GM12878 (cell line): ENCODE measurements around the gene FKBP14. TPM values are rescaled to one million over a fixed set of nuclear protein-coding genes. Genes with fewer than 3 reads are reported as not detected.

Experiments
- ATAC-seq: fragments of 200-7000 bp; cut with Tn5 transposase; 3 replicates; pipeline ENCODE4 v1.9.1; 2020; ENCODE audit warnings: mild to moderate bottlenecking, moderate library complexity
- BruUV-seq: library from RNA; stranded (reverse); fragments of 400-500 nt; replicated peaks from 2 replicates; lab custom pipeline; 2021; lab: Mats Ljungman, UMichigan
- CTCF ChIA-PET: fragments of 300-600 bp; sonication (Branson Sonifier 250); formaldehyde crosslinking; extraction: SDS; loops from one replicate; lab custom pipeline; 2021; ENCODE audit warnings: inconsistent platforms; lab: Yijun Ruan, JAX
- POLR2A ChIA-PET: fragments of 350-600 bp; formaldehyde crosslinking; extraction: SDS; loops from one replicate; lab custom pipeline; 2021; ENCODE audit warnings: inconsistent platforms; lab: Charles Lee
- RAD21 ChIA-PET: fragments of 300-600 bp; sonication (Branson Sonifier 250); formaldehyde crosslinking; loops from one replicate; lab custom pipeline; 2023; ENCODE audit warnings: antibody characterized with exemption; ENCODE audit not compliant: unreplicated experiment; lab: Charles Lee
- SMC1A ChIA-PET: fragments of 300-600 bp; sonication (Branson Sonifier 250); formaldehyde crosslinking; loops from one replicate; lab custom pipeline; 2023; ENCODE audit not compliant: unreplicated experiment, uncharacterized antibody; lab: Charles Lee
- DNase-seq: peaks from one replicate; pipeline ENCODE4 v3.0.0-alpha.2; 2011; ENCODE audit warnings: low read depth, low spot score
- FAIRE-seq: peaks from 3 replicates; lab custom pipeline; 2011; peaks lifted over from hg19 to GRCh38; lab: Jason Lieb, UNC
- H2AFZ ChIP-seq: 2 replicates; pipeline ENCODE4 v1.6.0; 2011; ENCODE audit warnings: low read depth, low read length, control low read depth; ENCODE audit not compliant: control insufficient read depth
- H3K27ac ChIP-seq: 2 replicates; pipeline ENCODE4 v1.5.1; 2011; ENCODE audit warnings: control low read depth; ENCODE audit not compliant: control insufficient read depth, insufficient read depth
- H3K27me3 ChIP-seq, 2 experiments: replicated peaks in 1 of 2; 2 replicates each; pipeline versions ENCODE4 v1.6.0 to v1.6.1; 2011; ENCODE audit warnings: low read length in 1 of 2; ENCODE audit not compliant: control insufficient read depth in 2 of 2, insufficient read depth in 2 of 2
- H3K36me3 ChIP-seq, 2 experiments: 2 replicates each; pipeline ENCODE4 v1.5.1; 2011; ENCODE audit warnings: low read length in 1 of 2; ENCODE audit not compliant: control insufficient read depth in 2 of 2, insufficient read depth in 2 of 2
- H3K4me1 ChIP-seq: 2 replicates; pipeline ENCODE4 v1.6.1; 2011; ENCODE audit warnings: mild to moderate bottlenecking, low read length, moderate library complexity, mixed read lengths; ENCODE audit not compliant: control insufficient read depth, insufficient read depth
- H3K4me2 ChIP-seq: 2 replicates; pipeline ENCODE4 v1.6.0; 2011; ENCODE audit warnings: control low read depth; ENCODE audit not compliant: control insufficient read depth, insufficient read depth
- H3K4me3 ChIP-seq: fragments of 200-600 bp; sonication (generic); 2 replicates; pipeline ENCODE4 v1.5.1; 2016
- H3K79me2 ChIP-seq: 2 replicates; pipeline ENCODE4 v1.6.0; 2011; ENCODE audit warnings: low read length; ENCODE audit not compliant: control insufficient read depth, insufficient read depth
- H3K9ac ChIP-seq: 2 replicates; pipeline ENCODE4 v1.8.0; 2011; ENCODE audit warnings: low read length, control low read depth, mixed read lengths; ENCODE audit not compliant: control insufficient read depth, insufficient read depth
- H3K9me3 ChIP-seq: replicated peaks from 3 replicates; pipeline ENCODE4 v1.5.1; 2011; ENCODE audit warnings: mild to moderate bottlenecking, low read length; ENCODE audit not compliant: control insufficient read depth, insufficient read depth
- H4K20me1 ChIP-seq: 2 replicates; pipeline ENCODE4 v1.6.0; 2011; ENCODE audit not compliant: control insufficient read depth, insufficient read depth
- ASH2L ChIP-seq: fragments of 300-600, 200-600 bp; sonication (generic); IDR thresholded peaks from 2 replicates; pipeline ENCODE4 v1.6.1; 2017; ENCODE audit warnings: low read depth, mild to moderate bottlenecking, borderline replicate concordance
- BHLHE40 ChIP-seq, 2 experiments: fragments of 450-650 bp in 1 of 2; IDR thresholded peaks; 2 replicates each; pipeline ENCODE4 v1.6.1; 2011 to 2017; ENCODE audit warnings: low read depth in 2 of 2, borderline replicate concordance in 1 of 2, improper control_type of control experiment in 1 of 2, low read length in 1 of 2, mild to moderate bottlenecking in 1 of 2
- JUND ChIP-seq: IDR thresholded peaks from 2 replicates; pipeline ENCODE4 v1.6.1; 2012; ENCODE audit warnings: low read depth, mild to moderate bottlenecking, low read length, improper control_type of control experiment, moderate library complexity
- MEF2A ChIP-seq: IDR thresholded peaks from 2 replicates; pipeline ENCODE4 v1.6.1; 2011; ENCODE audit warnings: low read depth, mild to moderate bottlenecking, low read length, moderate library complexity; ENCODE audit not compliant: insufficient read depth
- MTA2 ChIP-seq: fragments of 450-650 bp; IDR thresholded peaks from 2 replicates; pipeline ENCODE4 v1.6.1; 2016; ENCODE audit warnings: low read depth, mild to moderate bottlenecking, moderate library complexity
- NRF1 ChIP-seq: conservative IDR thresholded peaks from 2 replicates; pipeline ENCODE4 v1.6.1; 2011; ENCODE audit warnings: mild to moderate bottlenecking, low read depth, low read length, improper control_type of control experiment
- POLR2A ChIP-seq: IDR thresholded peaks from 2 replicates; pipeline ENCODE4 v1.6.1; 2011; ENCODE audit warnings: low read depth, mild to moderate bottlenecking, low read length
- SMARCA5 ChIP-seq: fragments of 450-650 bp; IDR thresholded peaks from 2 replicates; pipeline ENCODE4 v1.6.1; 2017; ENCODE audit warnings: mild to moderate bottlenecking
- TCF7 ChIP-seq: IDR thresholded peaks from 2 replicates; pipeline ENCODE4 v1.6.1; 2014; ENCODE audit warnings: antibody characterized with exemption, borderline replicate concordance
- ZSCAN29 ChIP-seq: fragments of 450-650 bp; IDR thresholded peaks from 2 replicates; pipeline ENCODE4 v1.6.1; 2017; ENCODE audit warnings: mild to moderate bottlenecking, moderate library complexity
- WGBS: methylation state at CpG from one replicate; pipeline ENCODE4 v1.1.6; 2016; ENCODE audit warnings: low lambda C conversion rate; ENCODE audit not compliant: insufficient replicate concordance, insufficient coverage; ENCODE audit errors: missing lambda C conversion rate; 5-methylcytosine and 5-hydroxymethylcytosine counted together
- in situ Hi-C: fragments of 300-500 bp; cut with MboI; formaldehyde crosslinking; loops from 9 replicates; pipeline ENCODE4 v1.14.3; 2018; ENCODE audit warnings: mixed read lengths
- intact Hi-C: fragments of 100-400 bp; cut with micrococcal nuclease; formaldehyde crosslinking; loops from one replicate; pipeline ENCODE4 v1.14.2; 2022; ENCODE audit not compliant: unreplicated experiment
- polyA plus RNA-seq, 11 experiments: library from polyadenylated mRNA; depleted of rRNA in 4 of 11; unstranded in 6 of 11; stranded (reverse) in 5 of 11; fragments of >200 nt; fragmentation: Nextera tagmentation in 4 of 11; fragmentation: Illumina TruSeq in 1 of 11; extraction: Ambion mirVana in 4 of 11; extraction: Trizol in 1 of 11; gene quantifications; 1 replicate in 1 of 11; 2 replicates in 10 of 11; pipeline versions ENCODE4 v1.2.1 to v1.2.3, GENCODE V29; 2011 to 2016; ENCODE audit warnings: inconsistent platforms in 2 of 11, missing spikeins in 2 of 11, low read depth in 1 of 11
- total RNA-seq, 4 experiments: library from RNA; depleted of rRNA in 3 of 4; stranded (reverse); fragments of >200 nt in 3 of 4; fragmentation: Illumina TruSeq in 1 of 4; extraction: Trizol in 1 of 4; gene quantifications; 2 replicates each; pipeline versions ENCODE4 v1.2.1 to v1.2.3, GENCODE V29; 2013 to 2021
- TF ChIP-seq, protein P1 (sequence below): fragments of 450-650 bp; IDR thresholded peaks from 2 replicates; pipeline ENCODE4 v1.6.1; 2017; ENCODE audit warnings: mild to moderate bottlenecking
- TF ChIP-seq, protein P2 (sequence below), 3 experiments: IDR thresholded peaks in 2 of 3; conservative IDR thresholded peaks in 1 of 3; 2 replicates each; pipeline ENCODE4 v1.5.1; 2011; ENCODE audit warnings: low read depth in 3 of 3, low read length in 3 of 3, mild to moderate bottlenecking in 3 of 3, control low read depth in 2 of 3, moderate library complexity in 2 of 3, inconsistent platforms in 1 of 3, mixed read lengths in 1 of 3; ENCODE audit not compliant: control insufficient read depth in 2 of 3, insufficient read depth in 1 of 3; ENCODE audit errors: extremely low read depth in 1 of 3
- TF ChIP-seq, protein P3 (sequence below): fragments of 450-650 bp; IDR thresholded peaks from 2 replicates; pipeline ENCODE4 v1.6.1; 2016; ENCODE audit warnings: mild to moderate bottlenecking

Gene FKBP14
- total and polyA plus RNA-seq, 10 of the 15 experiments (the other 5 are each of a cell fraction or from before 2014, with no cell fraction given), result 2.7 to 8.9 (median 5.6) TPM

- TF ChIP-seq, protein P1, sequence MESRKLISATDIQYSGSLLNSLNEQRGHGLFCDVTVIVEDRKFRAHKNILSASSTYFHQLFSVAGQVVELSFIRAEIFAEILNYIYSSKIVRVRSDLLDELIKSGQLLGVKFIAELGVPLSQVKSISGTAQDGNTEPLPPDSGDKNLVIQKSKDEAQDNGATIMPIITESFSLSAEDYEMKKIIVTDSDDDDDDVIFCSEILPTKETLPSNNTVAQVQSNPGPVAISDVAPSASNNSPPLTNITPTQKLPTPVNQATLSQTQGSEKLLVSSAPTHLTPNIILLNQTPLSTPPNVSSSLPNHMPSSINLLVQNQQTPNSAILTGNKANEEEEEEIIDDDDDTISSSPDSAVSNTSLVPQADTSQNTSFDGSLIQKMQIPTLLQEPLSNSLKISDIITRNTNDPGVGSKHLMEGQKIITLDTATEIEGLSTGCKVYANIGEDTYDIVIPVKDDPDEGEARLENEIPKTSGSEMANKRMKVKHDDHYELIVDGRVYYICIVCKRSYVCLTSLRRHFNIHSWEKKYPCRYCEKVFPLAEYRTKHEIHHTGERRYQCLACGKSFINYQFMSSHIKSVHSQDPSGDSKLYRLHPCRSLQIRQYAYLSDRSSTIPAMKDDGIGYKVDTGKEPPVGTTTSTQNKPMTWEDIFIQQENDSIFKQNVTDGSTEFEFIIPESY, result no peak
- 0 out of 4 replicates have a peak, but pooled peaks of 1 of the 2 experiments have one; percentile 11 for TF ChIP-seq BHLHE40 (IDR thresholded peaks at IDR 0.05; ENCODE audit: borderline replicate concordance in 1 of 2, low read depth in 2 of 2, low read length in 1 of 2)
- no peak for TF ChIP-seq TCF7
- TF ChIP-seq, all 136 proteins: peak for 8
These were observed 2.5 kb upstream of the FKBP14 start (continued) for GRCh38 chr7:30028749-30029635.

GRCh38 chr7:30028216-30028748 lies 1.8 kb upstream of the FKBP14 start, which contains the start of gene PLEKHA8:
Gene PLEKHA8 (plus strand): TSS chr7:30028412. CDS start chr7:30028763, 351 bp downstream.
- peaks cover 30% of the 10 kb centered on the region for H3K79me2 ChIP-seq
- SMC1A ChIA-PET, result interaction anchor here (1.5 to 1.9 kb wide), 3 partner anchors 33 to 134 kb away, joined by 5 to 11 read pairs (median 9); no protein-coding TSS in a partner anchor
- FAIRE-seq, result peak; percentile 35
- intact Hi-C loops (no loop called here), in situ Hi-C loops (no loop called here)
- peak; percentile 61 for DNase-seq
- H2AFZ ChIP-seq, result peak within 1 kb of the TSS; percentile 87
- WGBS, result under 1% methylated on average over 61 of the region's 70 CpGs
- H4K20me1 ChIP-seq, result no peaks in the 10 kb centered on the region
- H3K9ac ChIP-seq, result peak within 1 kb of the TSS; percentile 86
- BruUV-seq, result no TSS peak
- peak within 1 kb of the TSS; percentile 76 for H3K4me3 ChIP-seq
- no peaks in the 10 kb centered on the region for H3K27me3 ChIP-seq
- POLR2A ChIA-PET, result interaction anchor here (1.3 to 2.0 kb wide), 2 partner anchors 19 to 72 kb away, joined by 4 read pairs; no protein-coding TSS in a partner anchor
- ATAC-seq, result peak; percentile 65
- H3K27ac ChIP-seq, result peak within 1 kb of the TSS; percentile 77
- CTCF ChIA-PET, result interaction anchor here (1.0 to 2.3 kb wide), 4 partner anchors 33 to 47 kb away, joined by 3 to 20 read pairs (median 6); no protein-coding TSS in a partner anchor
- RAD21 ChIA-PET, result interaction anchor here (1.3 to 2.0 kb wide), 3 partner anchors 33 to 41 kb away, joined by 4 to 9 read pairs (median 8); partner anchors contain the start of gene SCRN1
- peak within 1 kb of the TSS; percentile 99 for H3K4me2 ChIP-seq
- H3K36me3 ChIP-seq, result no peaks in the 10 kb centered on the region
- H3K4me1 ChIP-seq, result peaks cover 7% of the 10 kb centered on the region
- no peaks in the 10 kb centered on the region for H3K9me3 ChIP-seq
- TF ChIP-seq ZSCAN29, result peak; percentile 92
- peak; percentile 84; the same call in 1 of the 2 replicates for TF ChIP-seq SMARCA5
- TF ChIP-seq MTA2, result no peak
- no peak for TF ChIP-seq JUND
- TF ChIP-seq POLR2A, result peak; percentile 73
- 0 out of 2 replicates have a peak, but pooled peaks have one; percentile 51 for TF ChIP-seq MEF2A
- 0 out of 2 replicates have a peak, but pooled peaks have one; percentile 35 for TF ChIP-seq ASH2L
- TF ChIP-seq, protein P2, sequence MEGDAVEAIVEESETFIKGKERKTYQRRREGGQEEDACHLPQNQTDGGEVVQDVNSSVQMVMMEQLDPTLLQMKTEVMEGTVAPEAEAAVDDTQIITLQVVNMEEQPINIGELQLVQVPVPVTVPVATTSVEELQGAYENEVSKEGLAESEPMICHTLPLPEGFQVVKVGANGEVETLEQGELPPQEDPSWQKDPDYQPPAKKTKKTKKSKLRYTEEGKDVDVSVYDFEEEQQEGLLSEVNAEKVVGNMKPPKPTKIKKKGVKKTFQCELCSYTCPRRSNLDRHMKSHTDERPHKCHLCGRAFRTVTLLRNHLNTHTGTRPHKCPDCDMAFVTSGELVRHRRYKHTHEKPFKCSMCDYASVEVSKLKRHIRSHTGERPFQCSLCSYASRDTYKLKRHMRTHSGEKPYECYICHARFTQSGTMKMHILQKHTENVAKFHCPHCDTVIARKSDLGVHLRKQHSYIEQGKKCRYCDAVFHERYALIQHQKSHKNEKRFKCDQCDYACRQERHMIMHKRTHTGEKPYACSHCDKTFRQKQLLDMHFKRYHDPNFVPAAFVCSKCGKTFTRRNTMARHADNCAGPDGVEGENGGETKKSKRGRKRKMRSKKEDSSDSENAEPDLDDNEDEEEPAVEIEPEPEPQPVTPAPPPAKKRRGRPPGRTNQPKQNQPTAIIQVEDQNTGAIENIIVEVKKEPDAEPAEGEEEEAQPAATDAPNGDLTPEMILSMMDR (IDR thresholded peaks at IDR 0.05 in 2 of 3, conservative IDR thresholded peaks at IDR 0.05 in 1 of 3; ENCODE audit: control insufficient read depth in 2 of 3, extremely low read depth in 1 of 3, insufficient read depth in 1 of 3, low read depth in 3 of 3, low read length in 3 of 3), result no peak
- peak; percentile 80 for TF ChIP-seq NRF1
- TF ChIP-seq, protein P3, sequence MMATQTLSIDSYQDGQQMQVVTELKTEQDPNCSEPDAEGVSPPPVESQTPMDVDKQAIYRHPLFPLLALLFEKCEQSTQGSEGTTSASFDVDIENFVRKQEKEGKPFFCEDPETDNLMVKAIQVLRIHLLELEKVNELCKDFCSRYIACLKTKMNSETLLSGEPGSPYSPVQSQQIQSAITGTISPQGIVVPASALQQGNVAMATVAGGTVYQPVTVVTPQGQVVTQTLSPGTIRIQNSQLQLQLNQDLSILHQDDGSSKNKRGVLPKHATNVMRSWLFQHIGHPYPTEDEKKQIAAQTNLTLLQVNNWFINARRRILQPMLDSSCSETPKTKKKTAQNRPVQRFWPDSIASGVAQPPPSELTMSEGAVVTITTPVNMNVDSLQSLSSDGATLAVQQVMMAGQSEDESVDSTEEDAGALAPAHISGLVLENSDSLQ, result no peak; the same call in 1 of the 2 replicates
